Psoas muscle (tissue), 8 donors: ENCODE measurements around the gene ARHGEF38. TPM values are rescaled to one million over a fixed set of nuclear protein-coding genes. Genes with fewer than 3 reads are reported as not detected.

Experiments used
- ATAC-seq, 4 donors: fragments of 200-7000 bp; cut with Tn5 transposase; one replicate each; pipeline ENCODE4 v1.9.1; 2020; ENCODE audit warnings: moderate library complexity in 3 of 4, mild to moderate bottlenecking in 2 of 4
- DNase-seq, 2 donors: peaks; one replicate each; pipeline ENCODE4 v3.0.0-alpha.2; 2020
- H3K27ac ChIP-seq: fragments of 200-600 bp; one replicate; pipeline ENCODE4 v1.8.0; 2022
- H3K27me3 ChIP-seq, 3 donors: fragments of 200-600 bp in 1 of 3; one replicate each; pipeline versions ENCODE4 v1.6.1 to v1.8.0; 2013 to 2022; ENCODE audit warnings: low read length in 2 of 3, mild to moderate bottlenecking in 2 of 3, moderate library complexity in 1 of 3; ENCODE audit not compliant: insufficient read depth in 3 of 3
- H3K36me3 ChIP-seq, 2 donors: fragments of 200-600 bp in 1 of 2; one replicate each; pipeline versions ENCODE4 v1.6.1 to v1.8.0; 2013 to 2022; ENCODE audit warnings: low read depth in 1 of 2, mild to moderate bottlenecking in 1 of 2, moderate library complexity in 1 of 2; ENCODE audit not compliant: insufficient read depth in 1 of 2
- H3K4me1 ChIP-seq: fragments of 200-600 bp; one replicate; pipeline ENCODE4 v1.8.0; 2022
- H3K4me3 ChIP-seq: fragments of 200-600 bp; one replicate; pipeline ENCODE4 v1.8.0; 2022; ENCODE audit warnings: mild to moderate bottlenecking
- H3K9me3 ChIP-seq: fragments of 200-600 bp; one replicate; pipeline ENCODE4 v1.8.0; 2022
- WGBS, 3 donors: extraction: QIAGEN DNeasy Blood & Tissue Kit; methylation state at CpG; one replicate each; pipeline versions ENCODE4 v1.1.6 to v1.1.7; 2013; 5-methylcytosine and 5-hydroxymethylcytosine counted together
- intact Hi-C, 2 donors: fragments of 100-400 bp; cut with DNase I; formaldehyde crosslinking; loops; one replicate each; pipeline versions ENCODE4 v1.11.0 to v1.14.2; 2022
- polyA plus RNA-seq, 3 donors: library from polyadenylated mRNA; stranded (reverse); fragments of 200-250 nt; gene quantifications; one replicate each; pipeline ENCODE4 v1.2.3, GENCODE V29; 2013
- total RNA-seq, 4 donors: library from RNA; stranded (reverse); fragmentation: NEBNext Ultra II Directional in 2 of 4; extraction: Animal tissue kit (Norgen Biotek cat#: 25700) in 2 of 4; gene quantifications; one replicate each; pipeline versions ENCODE4 v1.2.1 to v1.2.4, GENCODE V29; 2021 to 2023
- TF ChIP-seq, protein P1 (sequence below): fragments of 200-600 bp; IDR thresholded peaks from one replicate; pipeline ENCODE4 v1.8.0; 2022; ENCODE audit warnings: antibody characterized with exemption
- donor health status: healthy with polysubstance abuse.
- donor health status: DM: no; HTN: no; CAD: no; lungs with moderate emphysema.
- donor health status: Bipolar disorder and iron deficiency.
- donor health status: healthy.
- donor health status: DM: yes; HTN: yes; CAD: no.
- donor health status: DM: no; HTN: no; CAD: no.
- donor health status: DM: no; HTN: no; CAD: no.
- donor health status: DM: yes; HTN: yes; CAD: no.

Gene ARHGEF38
- total and polyA plus RNA-seq, 7 donors = not detected

DNA sequence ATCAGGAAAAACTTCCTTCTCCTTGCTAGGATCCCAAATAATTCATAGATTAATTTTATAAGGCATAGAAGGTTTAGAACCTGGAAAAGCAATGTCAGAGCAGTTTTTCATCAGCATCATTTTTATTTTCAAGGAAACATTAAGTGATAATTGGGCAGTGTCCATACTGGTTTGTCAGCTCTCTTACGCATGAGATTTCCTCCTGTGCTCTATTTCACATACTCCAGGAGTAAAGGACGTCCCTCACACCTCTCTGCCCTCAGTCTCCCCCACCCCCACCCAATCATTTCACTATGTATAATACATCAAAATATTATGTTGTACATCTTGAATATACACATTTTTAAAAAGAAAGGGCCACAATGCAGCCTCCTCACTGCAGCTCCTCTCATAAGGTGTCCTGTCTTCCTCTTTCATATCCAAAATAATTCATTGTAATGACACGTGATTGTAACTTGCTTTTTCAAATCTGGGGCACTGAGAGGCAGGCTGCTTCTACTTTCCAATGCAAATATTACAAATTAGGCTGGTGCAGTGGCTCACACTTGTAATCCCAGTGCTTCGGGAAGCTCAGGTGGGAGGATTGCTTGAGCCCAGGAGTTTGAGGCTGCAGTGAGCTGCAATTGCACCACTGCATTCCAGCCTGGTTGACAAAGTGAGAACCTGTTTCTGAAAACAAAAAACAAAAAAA is 34.4 kb downstream of the ARHGEF38 start:
- ATAC-seq = no peak
- H3K4me3 ChIP-seq = no peak overlapping the region
- no peaks in the 10 kb centered on the region for H3K9me3 ChIP-seq
- no peak overlapping the region for H3K27ac ChIP-seq
- intact Hi-C loops = no loop called here
- H3K36me3 ChIP-seq = no peaks in the 10 kb centered on the region
- H3K27me3 ChIP-seq = peaks cover 0 to 6% (median 0%) of the 10 kb centered on the region in 3 donors
- H3K4me1 ChIP-seq = no peaks in the 10 kb centered on the region
- TF ChIP-seq, protein P1, sequence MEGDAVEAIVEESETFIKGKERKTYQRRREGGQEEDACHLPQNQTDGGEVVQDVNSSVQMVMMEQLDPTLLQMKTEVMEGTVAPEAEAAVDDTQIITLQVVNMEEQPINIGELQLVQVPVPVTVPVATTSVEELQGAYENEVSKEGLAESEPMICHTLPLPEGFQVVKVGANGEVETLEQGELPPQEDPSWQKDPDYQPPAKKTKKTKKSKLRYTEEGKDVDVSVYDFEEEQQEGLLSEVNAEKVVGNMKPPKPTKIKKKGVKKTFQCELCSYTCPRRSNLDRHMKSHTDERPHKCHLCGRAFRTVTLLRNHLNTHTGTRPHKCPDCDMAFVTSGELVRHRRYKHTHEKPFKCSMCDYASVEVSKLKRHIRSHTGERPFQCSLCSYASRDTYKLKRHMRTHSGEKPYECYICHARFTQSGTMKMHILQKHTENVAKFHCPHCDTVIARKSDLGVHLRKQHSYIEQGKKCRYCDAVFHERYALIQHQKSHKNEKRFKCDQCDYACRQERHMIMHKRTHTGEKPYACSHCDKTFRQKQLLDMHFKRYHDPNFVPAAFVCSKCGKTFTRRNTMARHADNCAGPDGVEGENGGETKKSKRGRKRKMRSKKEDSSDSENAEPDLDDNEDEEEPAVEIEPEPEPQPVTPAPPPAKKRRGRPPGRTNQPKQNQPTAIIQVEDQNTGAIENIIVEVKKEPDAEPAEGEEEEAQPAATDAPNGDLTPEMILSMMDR = no peak
- WGBS, 3 donors = 73 to 82% (median 76%) methylated on average over 4 of the region's 4 CpGs
- no peak for DNase-seq

DNA sequence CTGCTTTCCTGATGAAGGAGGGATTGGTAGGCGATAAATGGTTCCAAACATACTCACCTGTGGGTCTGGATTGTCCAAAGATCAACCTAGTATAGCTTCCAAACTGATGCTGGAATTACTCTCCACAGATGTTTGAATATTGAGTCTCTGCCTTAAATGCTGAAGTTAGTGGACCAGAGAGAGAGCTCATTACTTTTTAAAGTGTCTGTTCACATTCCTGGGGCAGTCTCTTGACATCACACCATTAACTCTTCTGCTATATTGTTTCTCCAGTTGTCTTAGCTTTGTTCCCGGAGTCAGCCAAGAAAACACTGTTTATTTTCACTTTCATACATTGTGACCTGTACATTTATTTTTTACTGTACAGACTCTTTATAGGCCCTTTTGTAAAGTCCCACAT is 35.4 kb downstream of the ARHGEF38 start:
- H3K36me3 ChIP-seq = no peaks in the 10 kb centered on the region
- peaks cover 0 to 6% (median 0%) of the 10 kb centered on the region in 3 donors for H3K27me3 ChIP-seq
- no peak for DNase-seq
- no peak overlapping the region for H3K27ac ChIP-seq
- H3K9me3 ChIP-seq = no peaks in the 10 kb centered on the region
- ATAC-seq = no peak
- 72 to 83% (median 77%) methylated on average over 2 of the region's 2 CpGs for WGBS, 3 donors
- intact Hi-C loops = no loop called here
- TF ChIP-seq, protein P1 = no peak
- H3K4me3 ChIP-seq = no peak overlapping the region
- H3K4me1 ChIP-seq = no peaks in the 10 kb centered on the region

DNA sequence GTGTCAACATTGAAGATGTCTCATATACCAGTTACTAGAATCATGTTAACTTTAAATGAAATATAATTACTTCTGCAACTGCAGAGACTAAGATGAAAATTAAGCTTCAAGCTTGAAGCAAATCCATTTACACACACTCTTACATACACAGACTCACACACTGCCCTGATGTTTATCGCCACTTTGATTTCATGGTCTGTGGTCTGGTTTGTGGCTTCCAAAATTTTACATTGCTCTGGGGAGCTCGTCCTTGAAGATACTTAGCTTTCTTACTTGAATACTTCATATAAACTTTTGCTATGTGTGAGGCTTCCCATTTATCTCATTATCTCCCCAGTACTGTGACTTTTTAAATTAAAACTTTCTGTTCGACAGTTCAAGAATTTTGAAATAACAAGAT is 35.8 kb downstream of the ARHGEF38 start:
- intact Hi-C loops = no loop called here

DNA sequence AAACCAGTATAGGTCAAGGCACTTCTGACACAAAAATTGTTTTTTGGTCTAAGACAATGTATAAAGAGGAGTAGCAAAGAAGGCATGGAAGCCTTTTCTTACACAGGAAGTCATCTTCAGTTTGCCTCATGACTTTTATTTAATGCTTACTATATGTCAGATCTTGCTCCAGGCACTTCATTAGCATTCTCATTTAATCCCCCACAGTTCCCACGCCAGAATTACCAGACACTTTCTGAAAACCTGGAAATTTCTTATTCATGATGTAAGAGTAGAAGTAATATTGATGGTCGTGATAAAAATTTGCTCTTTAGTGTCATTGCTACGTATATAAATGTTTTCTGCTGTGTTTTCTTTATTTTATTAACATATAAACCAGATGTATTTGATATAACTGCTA is 39.2 kb downstream of the ARHGEF38 start:
- Histone ChIP-seq H3K9me3 (no peaks in the 10 kb centered on the region), H3K27me3 (peaks cover 0 to 6% (median 0%) of the 10 kb centered on the region in 3 donors), H3K27ac (no peak overlapping the region), H3K4me1 (no peaks in the 10 kb centered on the region), H3K4me3 (no peak overlapping the region), H3K36me3 (no peaks in the 10 kb centered on the region)
- intact Hi-C loops = no loop called here
- ATAC-seq (no peak), DNase-seq (no peak)
- WGBS, 3 donors = 88 to 92% (median 91%) methylated on average over 3 of the region's 3 CpGs
- TF ChIP-seq, protein P1 = no peak

More for the DNA sequence above, 35.8 kb downstream of the ARHGEF38 start:
- H3K27me3 ChIP-seq = peaks cover 0 to 6% (median 0%) of the 10 kb centered on the region in 3 donors
- ATAC-seq (no peak), DNase-seq (no peak)
- 49 to 62% (median 55%) methylated on average over 3 of the region's 3 CpGs for WGBS, 3 donors
- H3K9me3 ChIP-seq = no peaks in the 10 kb centered on the region
- H3K36me3 ChIP-seq = no peaks in the 10 kb centered on the region
- H3K4me3 ChIP-seq = no peak overlapping the region
- TF ChIP-seq, protein P1 = no peak
- no peak overlapping the region for H3K27ac ChIP-seq
- H3K4me1 ChIP-seq = no peaks in the 10 kb centered on the region
